ENCODE data around the gene PLA2G3. TPM values are rescaled to one million over a fixed set of nuclear protein-coding genes. Genes with fewer than 3 reads are reported as not detected.
"Not testable (repeated sequence)": the region's sequence is repeated elsewhere in the genome, so short reads cannot be mapped to it uniquely, and the experiment has no call there.

Gene PLA2G3
- total and polyA plus RNA-seq, 2 donors, result not detected

DNA sequence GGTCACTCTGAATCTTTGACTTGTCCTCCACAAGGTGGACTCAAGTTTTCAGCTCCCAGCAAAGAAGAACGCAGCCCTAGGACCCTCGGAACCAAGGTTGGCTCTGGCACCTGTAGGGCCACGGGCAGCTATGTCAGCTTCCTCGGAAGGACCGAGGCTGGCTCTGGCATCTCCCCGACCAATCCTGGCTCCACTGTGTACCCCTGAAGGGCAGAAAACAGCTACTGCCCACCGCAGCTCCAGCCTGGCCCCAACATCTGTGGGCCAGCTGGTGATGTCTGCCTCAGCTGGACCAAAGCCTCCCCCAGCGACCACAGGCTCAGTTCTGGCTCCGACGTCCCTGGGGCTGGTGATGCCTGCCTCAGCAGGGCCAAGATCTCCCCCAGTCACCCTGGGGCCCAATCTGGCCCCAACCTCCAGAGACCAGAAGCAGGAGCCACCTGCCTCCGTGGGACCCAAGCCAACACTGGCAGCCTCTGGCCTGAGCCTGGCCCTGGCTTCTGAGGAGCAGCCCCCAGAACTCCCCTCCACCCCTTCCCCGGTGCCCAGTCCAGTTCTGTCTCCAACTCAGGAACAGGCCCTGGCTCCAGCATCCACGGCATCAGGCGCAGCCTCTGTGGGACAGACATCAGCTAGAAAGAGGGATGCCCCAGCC lies 15.4 kb downstream of the PLA2G3 start:
- no peaks in the 10 kb centered on the region for H3K36me3 ChIP-seq (ENCODE audit: insufficient read depth)
- no peak for DNase-seq (ENCODE audit: extremely low spot score)
- WGBS, result 78% methylated on average over 14 of the region's 14 CpGs
- H3K27ac ChIP-seq (ENCODE audit: low read depth), result no peak overlapping the region
- no peak overlapping the region for H3K4me3 ChIP-seq (ENCODE audit: low read depth, low read length)
- no peaks in the 10 kb centered on the region for H3K4me1 ChIP-seq (ENCODE audit: insufficient read depth)

DNA sequence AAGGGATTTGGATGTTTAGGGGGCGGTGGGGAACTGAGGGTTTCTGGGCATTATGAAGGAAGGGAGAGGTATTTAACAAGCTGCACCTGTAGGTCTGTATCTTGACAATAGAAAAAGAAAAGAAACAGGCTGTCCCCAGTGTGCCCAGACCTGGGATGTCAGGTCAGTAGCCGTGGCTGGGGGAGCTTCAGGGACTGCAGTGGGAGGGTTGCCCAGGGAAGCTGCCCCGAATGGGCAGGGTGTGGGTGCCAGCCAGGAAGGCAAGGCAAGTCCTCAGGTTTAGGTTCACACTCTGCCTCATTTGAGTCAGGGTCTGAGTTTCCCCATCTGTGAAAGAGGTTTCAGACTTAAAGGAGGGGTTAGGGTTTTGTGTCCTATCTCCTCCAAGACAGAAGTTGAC lies 16.0 kb downstream of the PLA2G3 start:
- no peaks in the 10 kb centered on the region for H3K36me3 ChIP-seq (ENCODE audit: insufficient read depth)
- DNase-seq (ENCODE audit: extremely low spot score), result no peak
- no peak overlapping the region for H3K4me3 ChIP-seq (ENCODE audit: low read depth, low read length)
- no peaks in the 10 kb centered on the region for H3K4me1 ChIP-seq (ENCODE audit: insufficient read depth)
- 83% methylated on average over 3 of the region's 3 CpGs for WGBS
- no peak overlapping the region for H3K27ac ChIP-seq (ENCODE audit: low read depth)

DNA sequence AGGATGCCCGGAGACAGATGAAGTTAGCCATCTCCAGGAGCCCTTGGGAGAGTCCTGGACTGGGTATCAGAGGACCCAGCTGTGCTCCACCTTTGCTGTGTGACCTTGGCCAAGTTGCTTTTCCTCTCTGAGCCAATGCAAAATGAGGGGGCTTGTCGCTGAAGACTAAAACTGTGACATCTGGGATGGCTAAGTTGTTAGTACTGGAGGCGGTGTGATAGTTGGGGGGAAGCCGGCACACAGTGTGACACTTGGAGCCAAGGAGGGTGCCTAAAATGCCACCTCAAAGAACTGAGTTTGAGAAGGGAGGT lies 17.1 kb downstream of the PLA2G3 start:
- Histone ChIP-seq H3K4me1 (ENCODE audit: insufficient read depth) (no peaks in the 10 kb centered on the region), H3K27ac (ENCODE audit: low read depth) (no peak overlapping the region), H3K4me3 (ENCODE audit: low read depth, low read length) (peak overlapping the region; percentile 20), H3K36me3 (ENCODE audit: insufficient read depth) (no peaks in the 10 kb centered on the region)
- no peak for DNase-seq (ENCODE audit: extremely low spot score)
- WGBS, result 68% methylated on average over 4 of the region's 4 CpGs

- H3K36me3 ChIP-seq (ENCODE audit: insufficient read depth), result no peaks in the 10 kb centered on the region
- H3K4me1 ChIP-seq (ENCODE audit: insufficient read depth), result no peaks in the 10 kb centered on the region
- WGBS, result 14% methylated on average over 10 of the region's 10 CpGs
- DNase-seq (ENCODE audit: extremely low spot score), result no peak
- H3K27ac ChIP-seq (ENCODE audit: low read depth), result no peak within 1 kb of the TSS
- H3K4me3 ChIP-seq (ENCODE audit: low read depth, low read length), result peak within 1 kb of the TSS; percentile 20
These were observed 17.6 kb downstream of the PLA2G3 start, which contains the start of gene INPP5J for GRCh38 chr22:31122532-31123291. INPP5J (plus strand) TSS chr22:31122966; CDS start chr22:31123015, 49 bp downstream.

- Histone ChIP-seq H3K4me3 (ENCODE audit: low read depth, low read length) (no peak overlapping the region), H3K4me1 (ENCODE audit: insufficient read depth) (no peaks in the 10 kb centered on the region), H3K27ac (ENCODE audit: low read depth) (no peak overlapping the region), H3K36me3 (ENCODE audit: insufficient read depth) (no peaks in the 10 kb centered on the region)
- WGBS, result 73% methylated on average over 2 of the region's 2 CpGs
- DNase-seq (ENCODE audit: extremely low spot score), result no peak
These were observed 18.1 kb downstream of the PLA2G3 start for GRCh38 chr22:31122196-31122531.

GRCh38 chr22:31121403-31121802 lies 18.9 kb downstream of the PLA2G3 start:
- Histone ChIP-seq H3K36me3 (ENCODE audit: insufficient read depth) (no peaks in the 10 kb centered on the region), H3K4me3 (ENCODE audit: low read depth, low read length) (no peak overlapping the region), H3K4me1 (ENCODE audit: insufficient read depth) (no peaks in the 10 kb centered on the region), H3K27ac (ENCODE audit: low read depth) (no peak overlapping the region)
- 95% methylated on average over 4 of the region's 4 CpGs for WGBS
- no peak for DNase-seq (ENCODE audit: extremely low spot score)

- 100% methylated on average over 1 of the region's 1 CpG for WGBS
- no peak for DNase-seq (ENCODE audit: extremely low spot score)
- H3K4me1 ChIP-seq (ENCODE audit: insufficient read depth), result no peaks in the 10 kb centered on the region
- H3K36me3 ChIP-seq (ENCODE audit: insufficient read depth), result no peaks in the 10 kb centered on the region
- no peak overlapping the region for H3K4me3 ChIP-seq (ENCODE audit: low read depth, low read length)
- no peak overlapping the region for H3K27ac ChIP-seq (ENCODE audit: low read depth)
These were observed 19.7 kb downstream of the PLA2G3 start for GRCh38 chr22:31120642-31121041.

DNA sequence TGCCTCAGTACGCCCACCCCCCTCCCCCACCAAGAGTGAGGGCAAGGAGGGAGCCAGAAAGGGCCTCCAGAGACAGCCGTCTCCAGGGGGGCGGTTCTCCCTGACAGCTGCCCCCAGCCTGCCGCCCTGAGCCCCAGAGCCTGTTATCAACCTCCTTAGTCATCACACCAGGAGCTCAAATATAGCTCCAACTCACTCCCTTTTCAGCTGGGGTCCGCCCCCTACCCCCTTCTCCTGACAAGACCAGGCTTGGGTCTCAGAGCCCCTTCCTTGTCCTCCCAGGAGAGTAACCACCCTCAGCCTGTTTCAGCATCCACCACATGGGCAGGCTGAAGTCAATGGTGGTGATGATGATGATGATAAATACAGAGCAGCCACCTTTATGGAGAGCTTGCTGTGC lies 20.1 kb downstream of the PLA2G3 start:
- Histone ChIP-seq H3K4me1 (ENCODE audit: insufficient read depth) (no peaks in the 10 kb centered on the region), H3K4me3 (ENCODE audit: low read depth, low read length) (no peak overlapping the region), H3K27ac (ENCODE audit: low read depth) (no peak overlapping the region), H3K36me3 (ENCODE audit: insufficient read depth) (no peaks in the 10 kb centered on the region)
- DNase-seq (ENCODE audit: extremely low spot score), result no peak
- WGBS, result 74% methylated on average over 5 of the region's 5 CpGs

GRCh38 chr22:31119026-31119717 lies 21.1 kb downstream of the PLA2G3 start:
- 75% methylated on average over 7 of the region's 7 CpGs for WGBS
- H3K4me1 ChIP-seq (ENCODE audit: insufficient read depth), result no peaks in the 10 kb centered on the region
- no peak for DNase-seq (ENCODE audit: extremely low spot score)
- H3K4me3 ChIP-seq (ENCODE audit: low read depth, low read length), result no peak overlapping the region
- no peaks in the 10 kb centered on the region for H3K36me3 ChIP-seq (ENCODE audit: insufficient read depth)
- H3K27ac ChIP-seq (ENCODE audit: low read depth), result no peak overlapping the region

DNA sequence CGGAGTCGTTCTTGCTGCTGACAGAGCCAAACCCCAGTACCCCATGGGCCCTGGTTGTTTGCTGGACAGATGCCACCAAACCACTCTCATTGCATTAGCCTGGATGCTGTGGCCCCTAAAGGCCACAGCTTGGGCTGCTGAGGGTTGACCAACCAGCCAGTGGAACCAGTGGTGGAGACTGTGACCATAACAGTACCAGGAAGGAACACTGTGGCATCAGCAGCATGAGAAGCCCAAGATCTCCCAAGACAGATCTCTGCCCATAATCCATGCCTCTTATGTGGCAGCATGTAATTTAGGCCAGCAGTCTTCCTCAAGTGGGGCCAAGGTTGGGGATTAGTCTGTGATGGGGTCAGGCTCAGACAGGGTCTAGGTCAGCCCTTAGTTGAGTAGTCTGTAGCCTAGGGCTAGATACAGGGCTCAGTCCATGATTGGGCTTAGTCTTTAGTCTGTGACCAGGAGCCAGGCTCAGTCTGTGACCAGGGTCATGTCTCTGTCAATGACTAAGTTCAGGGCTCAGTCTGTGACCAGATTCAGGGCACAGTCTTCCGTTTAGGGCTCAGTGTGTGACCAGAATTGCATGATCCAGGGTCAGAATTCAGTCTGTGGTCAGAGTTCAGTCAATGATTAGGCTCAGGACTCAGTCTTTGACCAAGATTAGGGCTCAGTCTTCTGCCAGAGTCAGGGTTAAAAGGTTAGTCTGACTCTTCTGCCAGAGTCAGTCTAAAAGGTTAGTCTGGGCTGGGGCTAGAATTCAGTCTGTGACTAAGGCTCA lies 22.1 kb downstream of the PLA2G3 start:
- H3K4me1 ChIP-seq (ENCODE audit: insufficient read depth), result no peaks in the 10 kb centered on the region
- no peak overlapping the region for H3K27ac ChIP-seq (ENCODE audit: low read depth)
- H3K36me3 ChIP-seq (ENCODE audit: insufficient read depth), result no peaks in the 10 kb centered on the region
- H3K4me3 ChIP-seq (ENCODE audit: low read depth, low read length), result no peak overlapping the region
- WGBS, result 85% methylated on average over 3 of the region's 3 CpGs
- DNase-seq (ENCODE audit: extremely low spot score), result no peak

DNA sequence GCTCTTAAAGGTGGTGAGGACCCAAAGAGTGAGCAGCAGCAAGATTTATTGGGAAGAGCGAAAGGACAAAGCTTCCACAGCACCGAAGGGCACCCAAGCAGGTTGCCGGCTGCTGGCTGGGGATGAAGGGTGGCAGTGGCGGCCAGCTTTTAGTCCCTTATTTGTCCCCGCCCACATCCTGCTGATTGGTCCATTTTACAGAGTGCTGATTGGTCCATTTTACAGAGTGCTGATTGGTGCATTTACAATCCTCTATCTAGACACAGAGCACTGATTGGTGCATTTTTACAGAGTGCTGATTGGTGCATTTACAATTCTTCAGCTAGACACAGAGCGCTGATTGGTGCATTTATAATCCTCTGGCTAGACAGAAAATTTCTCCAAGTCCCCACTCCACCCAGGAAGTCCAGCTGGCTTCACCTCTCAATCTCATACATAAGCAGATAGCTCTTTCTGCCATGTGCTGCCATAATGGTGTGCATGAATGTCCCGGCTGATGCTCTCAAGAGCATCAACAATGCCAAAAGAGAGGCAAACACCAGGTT lies 27.7 kb downstream of the PLA2G3 start:
- H3K27ac ChIP-seq (ENCODE audit: low read depth); H3K4me3 ChIP-seq (ENCODE audit: low read depth, low read length); H3K4me1 ChIP-seq (ENCODE audit: insufficient read depth); H3K36me3 ChIP-seq (ENCODE audit: insufficient read depth); DNase-seq (ENCODE audit: extremely low spot score): not testable (repeated sequence)
- WGBS, result 93% methylated on average over 7 of the region's 7 CpGs

DNA sequence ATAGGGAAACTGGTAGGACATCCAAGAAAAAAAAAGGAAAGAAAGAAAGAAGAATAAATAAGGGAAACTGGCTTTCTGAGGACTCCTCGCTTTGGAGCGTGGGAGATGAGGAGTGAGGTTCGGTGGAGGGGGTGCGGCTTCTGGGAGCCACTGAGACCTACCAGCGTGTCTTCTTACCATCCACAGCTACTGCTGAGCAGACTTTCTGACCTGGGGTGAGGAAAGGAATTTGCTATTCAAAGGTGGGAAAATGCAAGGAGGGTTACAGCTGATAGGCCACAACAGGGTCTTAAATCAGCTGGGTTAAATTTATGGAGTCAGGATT lies 32.5 kb downstream of the PLA2G3 start:
- peak overlapping the region; percentile 58 for H3K27ac ChIP-seq (ENCODE audit: low read depth)
- no peaks in the 10 kb centered on the region for H3K36me3 ChIP-seq (ENCODE audit: insufficient read depth)
- no peaks in the 10 kb centered on the region for H3K4me1 ChIP-seq (ENCODE audit: insufficient read depth)
- no peak overlapping the region for H3K4me3 ChIP-seq (ENCODE audit: low read depth, low read length)
- under 1% methylated on average over 5 of the region's 5 CpGs for WGBS
- DNase-seq (ENCODE audit: extremely low spot score), result no peak

DNA sequence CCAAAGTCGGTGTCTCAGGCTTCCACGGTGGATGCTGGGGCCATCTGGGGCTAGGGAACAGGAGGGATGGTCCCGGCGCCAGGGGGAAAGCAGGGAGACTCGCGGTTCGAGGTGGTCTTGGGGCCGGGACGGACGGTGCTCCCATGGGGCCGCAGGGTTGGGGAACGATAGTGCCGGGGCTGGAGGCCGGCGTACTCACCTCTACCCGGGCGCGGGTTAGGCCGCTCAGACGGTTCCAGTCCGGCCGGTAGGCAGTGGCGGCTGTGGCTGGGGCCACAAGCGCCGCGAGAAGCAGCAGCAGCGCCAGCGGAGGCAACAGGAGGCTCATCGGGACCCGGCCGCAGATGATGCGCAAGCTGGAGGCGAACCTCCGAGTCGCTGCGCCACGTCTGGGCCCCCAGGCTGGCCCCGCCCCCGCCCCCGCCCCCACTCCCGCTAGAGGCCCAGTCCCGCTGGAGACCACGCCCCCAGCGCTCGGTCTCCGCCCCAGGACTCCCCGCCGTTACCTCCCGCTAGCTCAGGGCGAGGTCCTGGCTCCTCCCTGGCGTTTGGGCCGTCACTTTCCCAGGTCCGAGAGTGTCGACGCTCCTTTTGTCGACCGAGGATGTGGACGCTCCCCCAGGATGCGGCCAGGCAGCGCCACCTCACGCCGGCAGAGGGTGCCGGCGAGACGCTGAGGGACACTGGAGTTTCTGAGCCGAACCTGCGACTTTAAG lies 33.0 kb downstream of the PLA2G3 start, which contains the start of gene SELENOM:
TSS of gene SELENOM (minus strand) at position 391 of the 716 bp plus-strand sequence. CDS start at position 328, 63 bp downstream.
- H3K27ac ChIP-seq (ENCODE audit: low read depth), result peak within 1 kb of the TSS; percentile 97
- DNase-seq (ENCODE audit: extremely low spot score), result peak; percentile 87
- peak within 1 kb of the TSS; percentile 71 for H3K4me3 ChIP-seq (ENCODE audit: low read depth, low read length)
- 1% methylated on average over 67 of the region's 67 CpGs for WGBS
- no peaks in the 10 kb centered on the region for H3K4me1 ChIP-seq (ENCODE audit: insufficient read depth)
- H3K36me3 ChIP-seq (ENCODE audit: insufficient read depth), result no peaks in the 10 kb centered on the region
